Hippocampal formation (tissue), 2 donors: Measurements from ENCODE around the gene GPR78.

Source experiments
- DNase-seq, 2 donors: peaks; one replicate each; lab custom pipeline; 2025; lab: John Stamatoyannopoulos, UW

The GPR78 gene

GRCh38 chr4:8600266-8600665 is 20.1 kb downstream of the GPR78 start:
- DNase-seq, result no peak

- DNase-seq, result no peak
These were observed 20.5 kb downstream of the GPR78 start for GRCh38 chr4:8600686-8601085.

- DNase-seq, result no peak
These were observed 20.9 kb downstream of the GPR78 start for GRCh38 chr4:8601086-8601485.

GRCh38 chr4:8601556-8601955 is 21.4 kb downstream of the GPR78 start:
- no peak for DNase-seq

- DNase-seq, result no peak
These were observed 22.7 kb downstream of the GPR78 start for GRCh38 chr4:8602686-8603430.

- DNase-seq, result no peak
These were observed 23.7 kb downstream of the GPR78 start for GRCh38 chr4:8603931-8604330.

GRCh38 chr4:8605289-8605688 is 25.1 kb downstream of the GPR78 start:
- DNase-seq, result no peak

- DNase-seq, result no peak
These were observed 26.3 kb downstream of the GPR78 start for GRCh38 chr4:8606476-8606875.

GRCh38 chr4:8606966-8607365 is 26.8 kb downstream of the GPR78 start:
- DNase-seq, result no peak

GRCh38 chr4:8607603-8608481 is 27.6 kb downstream of the GPR78 start:
- DNase-seq, result no peak

GRCh38 chr4:8608714-8609391 is 28.7 kb downstream of the GPR78 start:
- DNase-seq, result no peak

GRCh38 chr4:8609406-8609805 is 29.2 kb downstream of the GPR78 start:
- no peak for DNase-seq

- DNase-seq, result no peak
These were observed 29.7 kb downstream of the GPR78 start for GRCh38 chr4:8609824-8610350.

GRCh38 chr4:8610858-8611616 is 30.8 kb downstream of the GPR78 start:
- no peak for DNase-seq

- no peak for DNase-seq
These were observed 32.5 kb downstream of the GPR78 start for GRCh38 chr4:8612646-8613045.

- no peak for DNase-seq
These were observed 33.5 kb downstream of the GPR78 start for GRCh38 chr4:8613421-8614364.

GRCh38 chr4:8614365-8615193 is 34.4 kb downstream of the GPR78 start:
- no peak for DNase-seq

- DNase-seq, result no peak
These were observed 35.2 kb downstream of the GPR78 start for GRCh38 chr4:8615366-8615765.

- DNase-seq, result no peak
These were observed 36.0 kb downstream of the GPR78 start for GRCh38 chr4:8615921-8616787.
